H1 (cell line): ENCODE data around the gene METAP1D. TPM values are rescaled to one million over a fixed set of nuclear protein-coding genes. Genes with fewer than 3 reads are reported as not detected.
A peak's percentile ranks its signal among the peaks of the same experiment; 100 is the strongest.

ENCODE experiments used
- CTCF ChIA-PET: fragments of 300-600 bp; sonication (Branson Sonifier 250); formaldehyde crosslinking; loops from one replicate; lab custom pipeline; 2021; ENCODE audit not compliant: partially characterized antibody; lab: Charles Lee
- POLR2A ChIA-PET: fragments of 300-600 bp; sonication (Branson Sonifier 250); formaldehyde crosslinking; loops from one replicate; lab custom pipeline; 2021; ENCODE audit warnings: inconsistent platforms; ENCODE audit not compliant: partially characterized antibody; lab: Charles Lee
- DNase-seq, 2 experiments: peaks; one replicate each; pipeline versions ENCODE4 v3.0.0 to v3.0.0-alpha.2; 2010 to 2022; ENCODE audit warnings: low spot score in 2 of 2, low read depth in 1 of 2, mixed read lengths in 1 of 2
- FAIRE-seq: peaks from 2 replicates; lab custom pipeline; 2011; peaks lifted over from hg19 to GRCh38; lab: Jason Lieb, UNC
- H2AFZ ChIP-seq: 2 replicates; pipeline ENCODE4 v1.8.1; 2012; ENCODE audit warnings: low read length, inconsistent platforms
- H2AK5ac ChIP-seq: 2 replicates; pipeline ENCODE4 v1.6.1; 2013; ENCODE audit warnings: low read depth, low read length
- H2BK120ac ChIP-seq: replicated peaks from 2 replicates; pipeline ENCODE3; 2013; ENCODE audit warnings: low read depth, low read length, inconsistent platforms
- H2BK12ac ChIP-seq: 2 replicates; pipeline ENCODE4 v1.6.1; 2013; ENCODE audit warnings: low read depth, low read length
- H2BK15ac ChIP-seq: 2 replicates; pipeline ENCODE4 v1.6.1; 2013; ENCODE audit warnings: low read length
- H2BK20ac ChIP-seq: 2 replicates; pipeline ENCODE4 v1.6.1; 2013; ENCODE audit warnings: low read length
- H2BK5ac ChIP-seq: 2 replicates; pipeline ENCODE4 v1.6.1; 2013; ENCODE audit warnings: low read depth, low read length
- H3K14ac ChIP-seq: 2 replicates; pipeline ENCODE4 v1.6.1; 2013; ENCODE audit warnings: inconsistent platforms; ENCODE audit not compliant: insufficient read length
- H3K18ac ChIP-seq: 2 replicates; pipeline ENCODE4 v1.6.1; 2013; ENCODE audit warnings: low read length; ENCODE audit errors: extremely low read depth
- H3K23ac ChIP-seq: 2 replicates; pipeline ENCODE4 v1.6.1; 2013; ENCODE audit warnings: inconsistent platforms; ENCODE audit not compliant: insufficient read length
- H3K23me2 ChIP-seq: 2 replicates; pipeline ENCODE4 v1.6.1; 2013; ENCODE audit warnings: low read depth, low read length
- H3K27ac ChIP-seq: 2 replicates; pipeline ENCODE4 v1.6.1; 2011; ENCODE audit warnings: low read depth, low read length, inconsistent platforms
- H3K27me3 ChIP-seq, 4 experiments: replicated peaks in 1 of 4; 1 replicate in 1 of 4; 2 replicates in 3 of 4; pipeline versions ENCODE4 v1.6.1 to v1.8.1; 2011 to 2013; ENCODE audit warnings: low read length in 3 of 4, mild to moderate bottlenecking in 3 of 4, inconsistent platforms in 2 of 4, mixed read lengths in 2 of 4, moderate library complexity in 1 of 4; ENCODE audit not compliant: control insufficient read depth in 3 of 4, insufficient read depth in 3 of 4; ENCODE audit errors: extremely low read depth in 1 of 4
- H3K36me3 ChIP-seq, 4 experiments: 2 replicates each; pipeline versions ENCODE4 v1.6.1 to v1.8.1; 2011 to 2013; ENCODE audit warnings: mild to moderate bottlenecking in 4 of 4, low read length in 3 of 4, moderate library complexity in 2 of 4, control low read depth in 1 of 4, inconsistent platforms in 1 of 4; ENCODE audit not compliant: insufficient read depth in 4 of 4, control insufficient read depth in 2 of 4
- H3K4ac ChIP-seq: replicated peaks from 2 replicates; pipeline ENCODE3; 2013; ENCODE audit warnings: low read length, low read depth, mixed read lengths, inconsistent platforms; ENCODE audit not compliant: insufficient read length
- H3K4me1 ChIP-seq, 4 experiments: replicated peaks in 1 of 4; 1 replicate in 1 of 4; 2 replicates in 3 of 4; pipeline versions ENCODE4 v1.6.1 to v1.8.1; 2011 to 2013; ENCODE audit warnings: low read length in 3 of 4, inconsistent platforms in 2 of 4, mixed read lengths in 1 of 4; ENCODE audit not compliant: insufficient read depth in 4 of 4, control insufficient read depth in 3 of 4
- H3K4me2 ChIP-seq, 2 experiments: 2 replicates each; pipeline versions ENCODE4 v1.6.1 to v1.8.1; 2011 to 2013; ENCODE audit warnings: low read depth in 2 of 2, low read length in 2 of 2, control low read depth in 1 of 2, inconsistent platforms in 1 of 2, mild to moderate bottlenecking in 1 of 2; ENCODE audit not compliant: insufficient read depth in 1 of 2
- H3K4me3 ChIP-seq, 4 experiments: fragments of 200-600, 300-600 bp in 1 of 4; sonication (generic), shearing (Covaris generic), sonication (Bioruptor Twin) in 1 of 4; 2 replicates each; pipeline versions ENCODE4 v1.5.1 to v1.8.1; 2011 to 2016; ENCODE audit warnings: low read length in 4 of 4, low read depth in 3 of 4, control low read depth in 2 of 4, inconsistent platforms in 2 of 4, mild to moderate bottlenecking in 2 of 4, mixed read lengths in 1 of 4, moderate library complexity in 1 of 4; ENCODE audit not compliant: insufficient read depth in 2 of 4; ENCODE audit errors: extremely low read depth in 1 of 4
- H3K56ac ChIP-seq: replicated peaks from 2 replicates; pipeline ENCODE3; 2013; ENCODE audit warnings: low read depth, mild to moderate bottlenecking, mixed read lengths, low read length, inconsistent platforms; ENCODE audit not compliant: insufficient read length
- H3K79me1 ChIP-seq: 2 replicates; pipeline ENCODE4 v1.6.1; 2013; ENCODE audit warnings: low read depth, low read length, control low read depth
- H3K79me2 ChIP-seq, 2 experiments: 2 replicates each; pipeline versions ENCODE4 v1.6.1 to v1.8.1; 2012 to 2013; ENCODE audit warnings: low read length in 2 of 2, mild to moderate bottlenecking in 2 of 2, inconsistent platforms in 1 of 2; ENCODE audit not compliant: insufficient read depth in 2 of 2, control insufficient read depth in 1 of 2
- H3K9ac ChIP-seq, 4 experiments: replicated peaks in 1 of 4; 1 replicate in 1 of 4; 2 replicates in 3 of 4; pipeline versions ENCODE4 v1.6.1 to v1.8.1; 2011 to 2013; ENCODE audit warnings: low read depth in 3 of 4, low read length in 3 of 4, control low read depth in 2 of 4, mild to moderate bottlenecking in 2 of 4, moderate library complexity in 2 of 4, inconsistent platforms in 1 of 4; ENCODE audit errors: extremely low read depth in 1 of 4
- H3K9me3 ChIP-seq, 2 experiments: 2 replicates each; pipeline versions ENCODE4 v1.6.1 to v1.8.1; 2012 to 2013; ENCODE audit warnings: mild to moderate bottlenecking in 2 of 2, moderate library complexity in 2 of 2, control low read depth in 1 of 2, inconsistent platforms in 1 of 2, low read depth in 1 of 2, low read length in 1 of 2, mixed read lengths in 1 of 2; ENCODE audit not compliant: insufficient read depth in 2 of 2
- H4K20me1 ChIP-seq, 2 experiments: replicated peaks in 1 of 2; 2 replicates each; pipeline versions ENCODE3 to v1.8.1; 2011 to 2013; ENCODE audit warnings: inconsistent platforms in 2 of 2, low read length in 2 of 2, mild to moderate bottlenecking in 1 of 2; ENCODE audit not compliant: insufficient read depth in 2 of 2, control insufficient read depth in 1 of 2
- H4K5ac ChIP-seq: 2 replicates; pipeline ENCODE4 v1.6.1; 2013; ENCODE audit warnings: low read length, low read depth, mixed read lengths, inconsistent platforms; ENCODE audit not compliant: insufficient read length
- H4K8ac ChIP-seq: 2 replicates; pipeline ENCODE4 v1.8.0; 2013; ENCODE audit warnings: mild to moderate bottlenecking, moderate library complexity, low read length, inconsistent platforms; ENCODE audit not compliant: insufficient read depth; ENCODE audit errors: extremely low read depth
- H4K91ac ChIP-seq: replicated peaks from 2 replicates; pipeline ENCODE3; 2013; ENCODE audit warnings: low read length, mixed read lengths, inconsistent platforms; ENCODE audit not compliant: insufficient read length
- BACH1 ChIP-seq: IDR thresholded peaks from 2 replicates; pipeline ENCODE4 v1.6.1; 2012; ENCODE audit warnings: low read length, improper control_type of control experiment
- CHD2 ChIP-seq: IDR thresholded peaks from 2 replicates; pipeline ENCODE4 v1.6.1; 2012; ENCODE audit warnings: low read length, improper control_type of control experiment
- FOSL1 ChIP-seq: IDR thresholded peaks from 2 replicates; pipeline ENCODE4 v1.6.1; 2011; ENCODE audit warnings: mild to moderate bottlenecking, low read depth, low read length, moderate library complexity; ENCODE audit not compliant: insufficient read depth
- GTF2F1 ChIP-seq: IDR thresholded peaks from 2 replicates; pipeline ENCODE4 v1.6.1; 2012; ENCODE audit warnings: low read depth, low read length, improper control_type of control experiment, borderline replicate concordance
- MAFK ChIP-seq: IDR thresholded peaks from 2 replicates; pipeline ENCODE4 v1.6.1; 2012; ENCODE audit warnings: low read depth, mild to moderate bottlenecking, improper control_type of control experiment, low read length
- RFX5 ChIP-seq: IDR thresholded peaks from 2 replicates; pipeline ENCODE4 v1.6.1; 2011; ENCODE audit warnings: low read depth, low read length, improper control_type of control experiment, borderline replicate concordance
- SIN3A ChIP-seq, 2 experiments: IDR thresholded peaks in 1 of 2; conservative IDR thresholded peaks in 1 of 2; 2 replicates each; pipeline ENCODE4 v1.6.1; 2011 to 2012; ENCODE audit warnings: low read length in 2 of 2, improper control_type of control experiment in 1 of 2, low read depth in 1 of 2, mild to moderate bottlenecking in 1 of 2
- TEAD4 ChIP-seq: IDR thresholded peaks from 2 replicates; pipeline ENCODE4 v1.6.1; 2012; ENCODE audit warnings: low read depth, low read length, inconsistent platforms, mixed read lengths
- WGBS, 2 experiments: shearing (Covaris generic) in 1 of 2; methylation state at CpG; one replicate each; pipeline versions ENCODE4 v1.1.6 to v1.1.7; 2013 to 2015; ENCODE audit warnings: low lambda C conversion rate in 2 of 2, mixed read lengths in 2 of 2, inconsistent platforms in 1 of 2, low coverage in 1 of 2, missing lambda C conversion rate in 1 of 2; ENCODE audit not compliant: insufficient replicate concordance in 2 of 2, insufficient coverage in 1 of 2, insufficient read length in 1 of 2; ENCODE audit errors: extremely low coverage in 1 of 2, missing lambda C conversion rate in 1 of 2; 5-methylcytosine and 5-hydroxymethylcytosine counted together
- polyA plus RNA-seq, 7 experiments: library from polyadenylated mRNA; depleted of rRNA in 3 of 7; stranded (reverse) in 5 of 7; unstranded in 2 of 7; fragments of >200 nt in 5 of 7; fragments of 200-250 nt in 2 of 7; gene quantifications; 1 replicate in 5 of 7; 2 replicates in 1 of 7; 4 replicates in 1 of 7; pipeline versions ENCODE4 v1.2.1 to v1.2.3, GENCODE V29; 2011 to 2013; ENCODE audit warnings: missing spikeins in 2 of 7, mixed read lengths in 2 of 7
- total RNA-seq: library from RNA; stranded (reverse); fragmentation: NEBNext Ultra II Directional; extraction: Animal tissue kit (Norgen Biotek cat#: 25700); gene quantifications from 2 replicates; pipeline ENCODE4 v1.2.1, GENCODE V29; 2021
- TF ChIP-seq, protein P1 (sequence below): IDR thresholded peaks from 2 replicates; pipeline ENCODE4 v1.6.1; 2012; ENCODE audit warnings: inconsistent platforms

METAP1D gene
- total and polyA plus RNA-seq, 2 of the 8 experiments (the other 6 are each of a cell fraction or from before 2014, with no cell fraction given) = 3.9 to 6.2 TPM

DNA sequence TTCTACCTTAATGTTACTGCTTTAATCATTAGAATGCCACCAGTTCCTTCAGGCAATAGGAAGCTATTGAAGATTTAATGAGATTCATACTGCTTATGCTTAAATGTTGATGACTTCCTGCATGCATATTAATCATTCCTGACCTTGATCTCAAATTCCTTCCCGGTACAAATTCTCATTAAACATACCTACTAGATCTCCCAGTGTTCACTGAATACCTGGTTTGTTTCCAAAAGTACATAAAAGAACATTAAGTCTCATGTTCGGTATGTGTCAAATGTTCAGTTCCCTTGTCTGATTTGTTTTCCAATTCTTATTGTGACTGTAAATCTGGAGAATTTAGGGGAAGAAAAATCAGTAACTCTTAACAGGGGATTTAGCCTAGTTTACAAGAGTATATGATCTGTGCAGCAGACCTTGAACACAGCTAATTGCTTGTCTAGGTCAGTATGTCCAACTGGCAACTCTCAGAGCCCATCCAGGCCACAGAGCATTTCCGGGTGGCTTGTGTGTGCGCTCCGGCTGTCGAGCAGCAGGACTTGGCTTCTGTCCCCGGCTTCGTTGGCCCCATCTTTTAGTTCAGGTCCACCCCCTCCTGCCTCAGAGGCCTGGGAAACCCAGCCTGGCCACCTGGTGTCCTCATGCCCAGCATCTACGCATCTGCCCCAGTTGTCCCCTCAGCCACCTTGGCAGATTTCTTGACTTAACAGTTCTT is 13.1 kb downstream of the METAP1D start:
- Histone ChIP-seq H2BK120ac (no peak overlapping the region), H3K27me3 (no peaks in the 10 kb centered on the region), H3K27ac (no peak overlapping the region), H3K4me1 (peaks cover 0 to 14% (median 5%) of the 10 kb centered on the region in 4 experiments; a peak in 4 of 7 replicates), H3K23ac (no peak overlapping the region), H3K56ac (no peak overlapping the region), H2BK15ac (no peak overlapping the region), H3K23me2 (no peaks in the 10 kb centered on the region), H4K20me1 (no peaks in the 10 kb centered on the region), H4K91ac (no peak overlapping the region), H2AFZ (no peak overlapping the region), H3K9ac (no peak overlapping the region), H3K18ac (no peak overlapping the region), H3K36me3 (no peaks in the 10 kb centered on the region), H4K8ac (no peak overlapping the region; the same call in 1 of the 2 replicates), H3K4ac (no peak overlapping the region), H4K5ac (no peak overlapping the region), H2BK12ac (peak overlapping the region; percentile 29; the same call in 1 of the 2 replicates), H2BK5ac (peak overlapping the region; percentile 60; the same call in 1 of the 2 replicates), H3K79me2 (no peaks in the 10 kb centered on the region), H3K4me3 (no peak overlapping the region), H2AK5ac (0 out of 2 replicates have a peak overlapping the region, but pooled peaks have one; percentile 28), H3K14ac (no peak overlapping the region), H2BK20ac (peak overlapping the region; percentile 23; the same call in 1 of the 2 replicates), H3K9me3 (no peaks in the 10 kb centered on the region), H3K4me2 (peak overlapping the region; percentile 15 to 50; a peak in 1 of 4 replicates), H3K79me1 (no peaks in the 10 kb centered on the region)
- DNase-seq (no peak), FAIRE-seq (no peak)
- WGBS, 2 experiments = 79% methylated on average over 9 of the region's 9 CpGs; no CpG with 5 or more reads in 1 of the 2 experiments
- CTCF ChIA-PET = interaction anchor here (1.0 to 1.1 kb wide), 3 partner anchors 8 to 114 kb away, joined by 3 to 5 read pairs (median 3); no protein-coding TSS in a partner anchor
- POLR2A ChIA-PET = interaction anchor here (0.9 to 1.2 kb wide), 4 partner anchors 9 to 224 kb away, joined by 3 read pairs; no protein-coding TSS in a partner anchor
- TF ChIP-seq GTF2F1 = no peak
- no peak for TF ChIP-seq MAFK
- TF ChIP-seq SIN3A (conservative IDR thresholded peaks at IDR 0.05 in 1 of 2, IDR thresholded peaks at IDR 0.05 in 1 of 2; ENCODE audit: low read depth in 1 of 2, low read length in 2 of 2) = no peak
- no peak for TF ChIP-seq RFX5
- TF ChIP-seq FOSL1 = no peak
- TF ChIP-seq, protein P1, sequence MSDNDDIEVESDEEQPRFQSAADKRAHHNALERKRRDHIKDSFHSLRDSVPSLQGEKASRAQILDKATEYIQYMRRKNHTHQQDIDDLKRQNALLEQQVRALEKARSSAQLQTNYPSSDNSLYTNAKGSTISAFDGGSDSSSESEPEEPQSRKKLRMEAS = no peak
- TF ChIP-seq BACH1 = no peak
- no peak for TF ChIP-seq TEAD4
- TF ChIP-seq CHD2 = no peak
